NOMO-1 (cell line): Measurements from ENCODE around the gene AAK1.
"Not testable (repeated sequence)": the region's sequence is repeated elsewhere in the genome, so short reads cannot be mapped to it uniquely, and the experiment has no call there.

Experiments
- DNase-seq, 2 experiments: peaks; one replicate each; lab custom pipeline; 2025; ENCODE audit not compliant: unreplicated experiment in 2 of 2; lab: John Stamatoyannopoulos, UW

The AAK1 gene

DNA sequence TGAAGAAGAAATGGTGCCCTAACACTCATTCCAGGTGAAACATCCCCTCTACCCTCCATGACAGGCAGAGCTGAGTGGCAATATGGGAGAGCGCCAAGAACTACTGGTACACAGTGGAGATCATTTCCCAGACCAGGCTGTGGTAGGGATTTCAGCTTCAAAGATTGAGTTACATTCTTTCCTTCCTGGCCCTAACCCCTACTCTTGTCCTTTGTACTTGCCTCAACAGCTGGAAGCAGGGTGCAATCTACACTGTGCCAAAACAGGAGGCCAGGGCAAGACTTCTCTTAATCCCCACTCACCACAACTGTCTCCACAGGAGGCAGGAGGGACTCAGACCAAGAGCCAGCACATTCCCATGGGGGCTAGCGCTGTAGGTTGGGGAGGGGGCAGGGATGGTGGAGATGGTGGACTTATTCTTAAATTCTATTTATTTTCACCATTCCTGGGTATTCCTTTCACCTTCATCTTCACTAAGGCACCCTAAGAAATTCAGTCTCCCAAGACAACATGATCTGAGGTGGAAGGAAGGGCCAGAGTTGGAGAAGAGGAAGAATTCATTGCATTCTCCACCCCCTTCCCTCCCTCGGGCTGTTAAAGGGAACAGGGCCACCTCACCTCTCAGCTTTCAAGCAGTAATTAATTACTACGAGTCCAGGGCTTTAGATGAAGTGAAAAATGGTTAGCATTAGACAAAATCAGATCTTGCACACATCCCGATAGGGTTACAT is 65.9 kb downstream of the AAK1 start:
- DNase-seq: no peak

DNA sequence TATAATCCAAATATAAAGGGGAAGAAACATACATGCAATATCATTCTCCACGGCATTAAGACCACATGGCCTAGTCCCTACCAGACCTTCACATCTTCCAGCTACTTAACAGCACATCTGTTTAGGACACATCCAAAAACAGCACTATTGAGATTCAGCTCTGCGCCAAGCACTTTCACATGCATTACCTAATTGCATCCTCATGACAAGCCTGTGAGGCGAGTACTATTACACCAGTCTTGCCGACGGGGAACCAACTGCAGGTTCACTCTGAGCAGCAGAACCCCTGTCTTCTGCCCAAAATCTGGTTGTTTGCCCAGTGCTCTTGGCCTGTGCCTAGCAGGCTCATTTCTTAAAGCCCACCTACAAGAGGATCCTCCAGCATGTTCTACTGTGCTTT is 66.7 kb downstream of the AAK1 start:
- DNase-seq: peak in 1 of 2 experiments; percentile 25

DNA sequence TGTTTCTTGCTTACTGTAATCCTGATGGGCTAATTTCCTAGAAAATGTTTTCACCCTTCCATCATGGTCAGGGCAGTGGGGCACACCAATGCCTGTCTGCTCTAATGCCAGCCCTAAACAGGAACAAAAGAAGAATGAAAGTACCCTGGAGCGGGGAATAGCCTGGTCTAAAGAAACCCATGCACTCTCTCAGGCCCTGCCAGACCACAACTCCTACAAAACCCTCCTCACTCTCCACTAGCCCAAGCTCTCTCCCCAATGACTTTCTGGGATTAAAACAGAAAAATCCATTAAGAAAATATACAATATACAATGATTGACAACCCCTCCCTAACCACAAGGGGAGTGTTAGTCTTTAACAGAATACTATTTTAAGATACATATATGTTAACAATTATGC is 67.6 kb downstream of the AAK1 start:
- DNase-seq: no peak

DNA sequence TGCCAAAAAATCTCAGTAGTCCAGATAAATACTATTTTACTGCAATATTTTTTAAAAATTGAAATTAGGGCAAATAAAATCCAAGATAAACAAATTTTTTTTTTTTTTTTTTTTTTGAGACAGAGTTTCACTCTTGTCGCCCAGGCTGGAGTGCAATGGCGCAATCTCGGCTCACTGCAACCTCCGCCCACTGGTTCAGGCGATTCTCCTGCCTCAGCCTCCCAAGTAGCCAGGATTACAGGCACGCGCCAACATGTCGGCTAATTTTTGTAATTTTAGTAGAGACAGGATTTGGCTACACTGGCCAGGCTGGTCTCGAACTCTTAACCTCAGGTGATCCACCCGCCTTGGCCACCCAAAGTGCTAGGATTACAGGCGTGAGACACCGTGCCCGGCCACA is 68.2 kb downstream of the AAK1 start:
- not testable (repeated sequence) for DNase-seq

DNA sequence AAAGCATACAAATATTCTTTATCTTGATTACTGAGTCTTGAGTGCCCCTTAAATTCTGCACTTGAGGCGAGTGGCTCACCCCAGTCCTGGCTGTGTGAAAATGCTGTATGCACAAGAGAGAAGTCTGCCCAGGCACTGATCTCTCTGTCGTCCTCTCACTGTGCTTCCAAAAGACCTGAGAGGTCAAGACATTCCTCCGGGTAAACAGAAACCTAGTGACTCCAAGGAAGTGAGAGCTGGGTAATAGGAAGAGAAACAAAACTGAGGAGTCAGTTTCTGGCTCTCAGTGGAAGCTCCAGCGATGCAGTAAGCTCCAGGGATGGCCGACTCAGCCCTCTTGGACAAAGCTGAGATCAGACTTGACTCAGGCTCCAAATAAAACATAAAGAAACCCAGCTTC is 70.9 kb downstream of the AAK1 start:
- DNase-seq: no peak

DNA sequence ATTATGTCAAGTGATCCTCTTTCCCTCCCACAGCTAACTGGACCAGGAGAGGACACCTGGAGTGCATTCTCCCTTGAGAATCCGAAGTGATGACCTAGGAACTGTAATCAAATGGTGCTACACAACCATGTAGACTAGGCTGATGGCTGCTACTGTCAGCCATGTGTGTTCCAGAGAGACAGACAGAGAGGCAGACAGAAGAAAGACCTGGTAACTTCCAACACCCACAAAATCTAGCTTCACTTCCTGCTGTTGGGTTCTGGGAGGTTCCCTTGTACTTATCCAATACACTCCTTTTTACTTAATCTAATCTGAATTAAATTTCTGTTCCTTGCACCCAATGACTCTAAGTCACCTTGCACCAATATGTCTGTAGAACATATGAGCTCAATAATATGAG is 72.3 kb downstream of the AAK1 start:
- no peak for DNase-seq

DNA sequence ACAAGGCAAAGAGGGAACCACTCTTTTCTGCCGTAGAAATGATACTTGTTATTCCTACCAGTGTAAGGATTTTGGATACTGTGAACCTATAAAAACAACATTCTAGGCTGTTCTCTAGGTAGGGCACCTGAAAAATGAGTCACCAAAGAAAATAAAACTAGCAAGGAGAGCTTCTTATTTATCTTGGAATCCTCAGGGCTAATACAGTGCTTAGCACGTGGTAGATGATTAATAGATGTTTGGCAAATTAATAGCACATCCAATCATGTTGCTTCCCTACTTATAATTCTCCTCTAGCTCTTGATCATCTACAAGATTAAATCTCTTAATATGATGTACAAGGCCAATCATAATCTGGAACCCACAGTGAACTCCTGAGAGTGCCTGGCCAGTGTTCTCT is 73.1 kb downstream of the AAK1 start:
- no peak for DNase-seq

DNA sequence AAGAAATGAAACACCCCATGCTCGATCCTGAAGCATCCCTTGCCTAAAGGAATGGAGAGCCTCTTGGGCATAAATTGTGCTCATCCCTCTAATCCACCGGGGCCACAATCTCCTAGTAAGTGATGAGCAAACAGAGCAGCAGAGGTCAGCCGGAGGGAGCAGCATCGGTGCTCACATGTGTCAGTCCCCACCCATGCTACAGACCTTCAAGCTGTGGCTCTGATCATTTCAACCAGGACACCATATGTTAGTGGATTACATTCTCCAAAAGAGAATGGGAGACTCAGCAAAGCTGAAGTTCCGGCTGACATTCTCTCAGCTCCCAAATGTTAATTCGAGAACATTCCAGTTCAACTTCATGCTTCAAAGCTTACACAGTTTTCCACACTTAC is 75.6 kb downstream of the AAK1 start:
- no peak for DNase-seq

DNA sequence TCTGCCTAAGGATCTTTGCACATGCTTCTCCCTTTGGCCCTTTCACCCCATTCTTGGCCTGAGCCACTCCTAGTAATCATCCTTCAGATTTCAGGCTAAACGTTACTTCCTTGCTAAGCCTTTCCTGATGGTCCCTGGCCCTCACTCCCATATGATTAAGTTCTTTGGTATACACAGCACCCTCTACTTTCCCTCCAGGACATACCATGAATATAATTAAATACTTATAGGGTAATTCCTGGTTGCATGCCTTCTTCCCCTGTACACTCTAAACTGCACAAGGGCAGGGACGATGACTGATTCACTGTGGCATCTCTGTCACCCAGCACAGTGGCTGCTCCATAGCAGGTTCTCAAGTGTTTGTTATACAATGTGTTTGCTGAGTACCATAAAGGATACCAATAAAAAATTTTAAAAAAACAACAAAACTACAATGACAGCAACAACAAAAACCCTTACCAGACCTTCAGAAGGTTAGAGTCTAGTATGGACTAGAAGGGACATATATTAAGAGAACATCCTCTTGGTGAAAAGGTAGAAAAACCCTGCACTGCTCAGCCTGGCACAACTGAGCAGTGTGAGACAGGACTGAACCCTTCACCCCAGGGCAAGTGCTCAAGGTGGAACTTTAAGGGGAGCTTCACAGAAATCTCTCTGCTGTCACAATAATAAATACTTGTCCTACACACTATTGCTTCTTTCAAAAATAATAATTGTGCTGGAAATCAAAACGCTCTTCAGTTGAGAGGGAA is 76.2 kb downstream of the AAK1 start:
- DNase-seq: no peak

DNA sequence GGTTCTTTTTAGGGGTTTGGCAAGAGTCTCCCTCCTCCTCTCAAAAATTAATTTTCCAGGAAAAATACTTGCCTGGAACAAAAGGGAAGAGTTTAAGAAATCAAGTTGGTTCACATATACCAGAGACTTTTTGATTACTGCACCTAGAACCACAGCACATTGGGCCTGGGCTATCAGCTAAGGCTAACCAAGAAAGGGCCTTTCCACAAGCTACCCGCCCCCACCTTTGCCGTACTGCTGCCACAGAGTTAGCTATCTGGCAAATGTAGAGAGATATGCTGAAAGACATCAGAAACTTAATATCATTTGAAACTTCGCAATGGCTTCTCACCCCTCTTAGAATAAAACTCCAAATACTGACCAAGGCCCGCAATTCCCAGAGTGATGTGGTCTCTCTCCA is 76.9 kb downstream of the AAK1 start:
- DNase-seq: no peak

DNA sequence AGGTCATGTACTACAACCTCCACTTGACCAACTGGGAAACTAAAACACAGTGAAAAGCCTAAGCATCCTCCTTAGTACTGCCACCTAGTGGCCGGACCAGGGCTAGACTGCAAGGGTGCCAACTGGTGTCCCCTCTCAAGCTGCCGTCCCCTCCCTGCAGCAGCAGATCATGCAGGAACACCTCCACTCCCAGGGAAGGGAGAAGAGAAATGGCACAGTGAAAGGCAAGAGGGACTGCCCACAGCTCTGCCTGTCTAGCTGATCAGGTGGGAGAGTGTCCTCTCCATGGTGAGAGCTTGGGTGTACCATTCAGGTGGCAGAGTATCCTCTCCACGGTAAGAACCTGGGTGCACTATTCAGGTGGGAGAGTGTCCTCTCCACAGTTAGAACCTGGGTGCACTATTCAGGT is 78.1 kb downstream of the AAK1 start:
- DNase-seq: peak in 1 of 2 experiments; percentile 37

DNA sequence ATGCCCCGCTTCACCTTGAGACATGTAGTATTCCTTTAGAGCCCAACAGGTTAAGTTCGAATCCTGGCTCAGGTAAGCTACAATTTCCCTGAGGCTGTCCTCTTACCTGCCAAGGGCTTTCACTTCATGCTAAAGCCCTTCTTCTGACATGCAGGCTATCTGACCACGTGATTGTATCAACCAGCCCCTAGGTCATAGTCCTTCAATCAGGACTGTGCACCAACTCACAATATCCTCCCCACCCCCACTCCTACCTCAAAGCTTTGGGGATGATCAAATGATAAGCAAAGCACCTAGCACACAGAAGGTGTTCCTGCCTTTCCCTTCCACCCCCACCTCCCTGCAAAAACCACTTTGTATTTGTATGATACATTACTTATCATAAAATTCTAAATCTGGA is 78.9 kb downstream of the AAK1 start:
- no peak for DNase-seq

DNA sequence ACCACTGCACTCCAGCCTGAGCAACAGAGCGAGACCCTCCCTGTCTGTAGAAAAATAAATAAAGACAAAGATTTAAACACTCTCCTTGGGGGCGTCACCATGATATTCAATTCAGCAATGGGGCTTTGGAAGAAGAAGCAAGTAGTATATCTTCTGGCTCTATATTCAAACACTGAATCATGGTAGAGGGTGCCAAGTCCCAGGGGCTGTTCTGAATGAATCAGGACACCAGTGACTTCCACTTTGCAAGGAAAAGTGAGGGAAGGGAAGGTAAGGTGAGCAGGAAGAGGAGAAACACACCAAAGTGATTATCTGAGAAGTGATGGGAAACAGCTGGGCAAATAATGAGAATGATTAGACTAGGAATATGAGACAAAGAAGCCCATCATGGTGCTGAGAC is 80.5 kb downstream of the AAK1 start:
- no peak for DNase-seq

DNA sequence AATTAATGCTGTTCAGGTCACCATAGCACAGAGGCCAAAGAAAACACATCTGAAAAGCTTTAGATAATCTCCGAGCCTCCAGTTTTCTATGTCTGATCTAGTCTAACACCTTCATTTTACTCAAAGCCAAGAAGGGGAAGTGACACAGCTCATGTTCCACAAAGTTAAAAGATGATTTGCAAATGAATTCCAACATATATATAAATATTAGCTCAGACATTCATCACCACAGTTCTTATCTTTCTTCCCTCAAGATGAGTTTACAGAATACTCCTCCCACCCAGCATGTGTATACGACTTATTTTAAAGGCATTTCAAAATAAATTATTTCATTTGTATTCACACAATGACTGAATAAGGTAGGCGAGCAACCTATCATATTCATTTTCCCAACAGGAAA is 82.4 kb downstream of the AAK1 start:
- DNase-seq: peak in 1 of 2 experiments; percentile 36

DNA sequence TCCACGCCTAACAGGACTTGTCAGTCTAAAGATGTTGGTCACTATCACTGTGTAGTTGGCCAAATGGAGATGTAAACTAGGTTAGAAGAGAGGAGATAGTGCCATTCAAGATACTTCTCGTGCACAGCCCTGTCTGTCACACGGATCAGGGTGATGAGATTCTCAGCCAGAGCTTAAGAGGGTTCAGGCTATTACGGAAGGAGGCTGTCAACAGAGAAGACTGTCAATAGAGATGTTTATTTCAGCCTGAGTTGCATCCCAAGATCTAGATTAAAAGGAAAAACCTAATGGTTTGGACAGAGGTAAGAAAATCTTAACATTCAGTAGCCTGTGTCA is 83.4 kb downstream of the AAK1 start:
- DNase-seq: no peak

DNA sequence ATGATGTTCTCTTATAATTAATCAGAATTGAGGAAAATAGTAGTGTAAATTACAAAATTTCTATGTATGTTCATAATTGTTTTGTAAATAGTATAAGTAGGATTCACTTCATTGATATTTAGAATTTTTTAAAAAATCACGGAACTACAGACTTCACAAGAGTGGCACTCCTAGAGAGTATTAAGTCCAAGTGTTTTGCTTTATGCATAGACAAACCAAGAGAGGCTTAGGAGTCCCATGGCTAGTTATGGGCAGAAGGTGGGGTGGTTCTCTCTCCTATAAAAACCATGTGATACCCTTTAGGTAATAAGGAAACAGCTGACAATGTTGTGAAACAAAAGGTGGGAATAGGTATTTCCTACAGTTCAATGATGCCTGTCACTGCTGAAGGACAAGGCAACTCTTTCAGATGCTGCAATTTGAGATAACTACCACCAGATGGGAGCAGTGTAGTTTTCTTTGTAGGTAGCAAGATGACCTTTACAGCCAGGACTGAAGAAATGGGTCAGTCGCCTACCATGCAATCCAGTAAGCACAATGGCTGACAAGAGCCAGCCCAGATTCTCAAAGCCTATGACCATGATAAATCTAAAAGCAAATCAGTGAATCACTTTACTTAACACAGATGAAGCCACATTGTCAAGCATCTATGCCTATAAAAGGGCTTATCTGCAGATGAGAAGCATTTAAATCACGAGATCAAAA is 83.9 kb downstream of the AAK1 start:
- peak; percentile 17 to 66 for DNase-seq

DNA sequence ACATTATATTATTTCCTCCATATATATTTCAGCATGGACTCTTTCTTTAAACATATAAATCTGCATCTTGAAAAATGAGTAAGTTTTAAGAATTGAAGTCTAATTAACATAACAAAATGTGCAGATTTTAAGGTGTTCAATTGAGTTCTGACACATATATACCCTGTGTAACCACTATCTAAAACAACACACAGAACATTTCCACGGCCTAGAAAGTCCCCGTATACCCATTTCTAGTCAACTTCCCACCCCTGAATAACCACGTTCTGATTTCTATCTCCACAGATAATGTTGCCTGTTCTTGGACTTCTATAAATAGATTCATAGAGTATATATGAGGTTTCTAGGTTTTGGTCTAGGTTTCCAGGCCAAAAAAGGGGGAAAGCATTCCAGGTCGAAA is 87.5 kb downstream of the AAK1 start:
- DNase-seq: no peak

DNA sequence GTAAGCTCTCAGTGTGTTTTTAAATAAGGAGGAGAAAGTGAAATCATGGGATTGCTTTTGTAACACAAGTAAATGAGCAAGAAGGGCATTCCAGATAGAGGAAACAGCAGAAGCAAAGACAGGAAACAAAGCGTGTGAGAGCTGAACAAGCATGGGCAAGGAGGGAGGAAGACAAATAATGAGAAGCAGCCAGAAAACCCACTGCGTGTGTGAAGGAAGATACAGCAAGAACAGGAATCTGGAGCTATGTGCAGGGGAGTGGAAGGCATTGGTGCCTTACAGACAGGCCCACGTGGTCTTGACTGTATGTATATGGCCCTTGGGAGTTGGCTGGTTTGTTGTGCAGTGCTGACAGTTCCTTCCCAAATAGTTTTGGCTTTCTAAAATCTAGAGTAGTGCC is 88.6 kb downstream of the AAK1 start:
- no peak for DNase-seq

DNA sequence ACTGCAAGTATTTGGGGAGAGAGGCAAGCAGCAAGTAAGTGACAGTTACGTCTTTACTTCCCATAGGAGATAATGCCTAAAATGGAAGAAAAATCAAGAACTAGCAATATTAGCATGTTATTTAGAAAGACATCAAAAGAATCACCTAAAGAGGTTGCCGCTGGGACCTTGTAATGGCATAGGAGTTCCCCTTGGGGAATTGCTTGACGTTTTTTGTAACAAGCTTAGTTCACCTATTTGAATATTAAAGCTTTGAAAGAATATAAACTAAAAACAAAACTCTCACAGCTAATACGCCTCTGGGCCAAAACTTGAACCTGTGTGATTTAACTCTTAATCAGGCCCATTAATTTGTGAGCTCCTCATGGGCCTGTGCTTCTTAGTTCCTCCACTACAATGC is 89.0 kb downstream of the AAK1 start:
- no peak for DNase-seq

DNA sequence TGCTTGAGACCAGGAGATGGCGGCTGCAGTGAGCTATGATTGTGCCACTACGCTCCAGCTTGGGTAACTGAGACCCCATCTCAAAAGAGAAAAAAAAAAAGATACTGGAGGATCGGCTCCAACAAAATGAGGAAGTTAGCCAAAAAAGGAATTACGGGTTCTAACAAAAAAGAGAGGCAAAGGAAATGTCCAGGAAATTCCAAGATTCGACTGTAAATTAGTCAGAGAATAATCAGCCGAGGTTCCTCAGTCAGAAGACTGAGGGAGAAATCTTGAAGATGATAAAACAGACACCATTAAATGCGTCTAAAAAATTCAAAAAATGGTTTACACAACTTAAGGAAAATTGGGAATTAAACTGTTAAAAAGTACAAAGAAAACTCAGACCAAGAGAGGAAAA is 89.5 kb downstream of the AAK1 start:
- DNase-seq: no peak

DNA sequence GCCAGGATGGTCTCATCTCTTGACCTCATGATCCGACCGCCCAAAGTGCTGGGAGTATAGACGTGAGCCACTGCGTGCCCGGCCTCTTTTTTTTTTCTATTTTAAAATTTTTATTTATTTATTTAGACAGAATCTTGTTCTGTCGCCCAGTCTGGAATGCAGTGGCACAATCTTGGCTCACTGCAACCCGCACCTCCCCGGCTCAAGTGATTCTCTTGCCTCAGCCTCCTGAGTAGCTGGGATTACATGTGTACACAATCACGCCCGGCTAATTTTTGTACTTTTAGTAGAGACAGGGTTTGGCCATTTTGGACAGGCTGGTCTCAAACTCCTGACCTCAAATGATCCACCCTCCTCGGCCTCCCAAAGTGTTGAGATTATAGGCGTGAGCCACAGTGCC is 93.0 kb downstream of the AAK1 start:
- DNase-seq: not testable (repeated sequence)

DNA sequence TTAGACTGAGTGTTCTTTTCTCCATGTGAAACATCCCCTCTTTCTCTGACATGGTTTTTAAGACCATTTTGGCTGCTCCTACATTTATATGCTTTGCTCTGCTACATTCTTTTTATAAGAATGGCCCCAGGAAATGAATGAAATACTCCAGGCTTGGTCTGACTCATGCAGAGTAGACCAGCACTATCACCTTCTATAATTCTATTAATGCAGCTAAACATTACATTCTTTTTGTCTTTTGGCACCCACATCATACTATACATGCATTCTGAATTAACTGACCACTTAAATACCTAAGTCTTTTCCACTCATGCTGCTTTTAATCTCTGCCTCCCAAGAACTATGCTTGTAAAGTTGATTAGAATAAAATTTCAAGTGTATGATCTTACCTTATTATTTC is 94.1 kb downstream of the AAK1 start:
- DNase-seq: no peak
